Testis (tissue), 3 donors: Measurements from ENCODE around the gene ATP2B2. TPM values are rescaled to one million over a fixed set of nuclear protein-coding genes. Genes with fewer than 3 reads are reported as not detected.

Experiments
- DNase-seq: peaks from one replicate; pipeline ENCODE4 v3.0.0-alpha.2; 2019
- H3K27ac ChIP-seq, 2 donors: fragments of 200-600 bp; sonication (generic); one replicate each; pipeline ENCODE4 v1.5.1; 2019
- H3K27me3 ChIP-seq: fragments of 200-600 bp; sonication (generic); one replicate; pipeline ENCODE4 v1.5.1; 2019
- H3K36me3 ChIP-seq: fragments of 200-600 bp; sonication (generic); one replicate; pipeline ENCODE4 v1.5.1; 2017; ENCODE audit warnings: low read depth; ENCODE audit errors: missing control alignments
- H3K4me1 ChIP-seq: fragments of 200-600 bp; sonication (generic); one replicate; pipeline ENCODE4 v1.5.1; 2019
- H3K4me3 ChIP-seq, 2 donors: fragments of 200-600 bp; sonication (generic); one replicate each; pipeline ENCODE4 v1.5.1; 2017 to 2019
- H3K9me3 ChIP-seq: fragments of 200-600 bp; sonication (generic); one replicate; pipeline ENCODE4 v1.5.1; 2017
- POLR2A ChIP-seq: fragments of 450-650 bp; IDR thresholded peaks from one replicate; pipeline ENCODE4 v1.6.1; 2017; ENCODE audit warnings: antibody characterized with exemption, mild to moderate bottlenecking, moderate library complexity
- WGBS, 2 donors: methylation state at CpG; one replicate each; pipeline ENCODE4 v1.1.5; 2018; 5-methylcytosine and 5-hydroxymethylcytosine counted together
- intact Hi-C: fragments of 100-400 bp; cut with DNase I; formaldehyde crosslinking; loops from one replicate; pipeline ENCODE4 v1.15.1; 2023; ENCODE audit warnings: low total_unique reads
- polyA plus RNA-seq: library from polyadenylated mRNA; stranded (reverse); fragments of 350-450 nt; fragmentation: Illumina TruSeq; extraction: RNeasy Lipid Tissue Mini Kit (QIAGEN cat#74804); gene quantifications from one replicate; pipeline ENCODE4 v1.2.3, GENCODE V29; 2014; ENCODE audit warnings: low read depth, low replicate concordance; ENCODE audit not compliant: insufficient read depth
- total RNA-seq, 2 donors: library from RNA; depleted of rRNA; stranded (reverse); fragments of >200 nt; gene quantifications; one replicate each; pipeline ENCODE4 v1.2.3, GENCODE V29; 2016
- TF ChIP-seq, protein P1 (sequence below), 3 experiments: fragments of 450-650 bp in 2 of 3; fragments of 200-600 bp in 1 of 3; sonication (generic) in 1 of 3; IDR thresholded peaks; one replicate each; pipeline ENCODE4 v1.5.1; 2016 to 2019; ENCODE audit warnings: antibody characterized with exemption in 3 of 3, mild to moderate bottlenecking in 2 of 3, moderate library complexity in 1 of 3

ATP2B2 gene
- total and polyA plus RNA-seq, 3 donors from 2014 or later: 1.1 to 2.9 (median 1.8) TPM

- Histone ChIP-seq H3K27ac (no peak overlapping the region), H3K4me3 (no peak overlapping the region), H3K9me3 (no peaks in the 10 kb centered on the region), H3K4me1 (no peaks in the 10 kb centered on the region), H3K36me3 (no peaks in the 10 kb centered on the region), H3K27me3 (no peaks in the 10 kb centered on the region)
- WGBS, 2 donors: 86 to 91% methylated on average over 8 of the region's 8 CpGs
- intact Hi-C loops: no loop called here
- no peak for DNase-seq
- TF ChIP-seq, protein P1, sequence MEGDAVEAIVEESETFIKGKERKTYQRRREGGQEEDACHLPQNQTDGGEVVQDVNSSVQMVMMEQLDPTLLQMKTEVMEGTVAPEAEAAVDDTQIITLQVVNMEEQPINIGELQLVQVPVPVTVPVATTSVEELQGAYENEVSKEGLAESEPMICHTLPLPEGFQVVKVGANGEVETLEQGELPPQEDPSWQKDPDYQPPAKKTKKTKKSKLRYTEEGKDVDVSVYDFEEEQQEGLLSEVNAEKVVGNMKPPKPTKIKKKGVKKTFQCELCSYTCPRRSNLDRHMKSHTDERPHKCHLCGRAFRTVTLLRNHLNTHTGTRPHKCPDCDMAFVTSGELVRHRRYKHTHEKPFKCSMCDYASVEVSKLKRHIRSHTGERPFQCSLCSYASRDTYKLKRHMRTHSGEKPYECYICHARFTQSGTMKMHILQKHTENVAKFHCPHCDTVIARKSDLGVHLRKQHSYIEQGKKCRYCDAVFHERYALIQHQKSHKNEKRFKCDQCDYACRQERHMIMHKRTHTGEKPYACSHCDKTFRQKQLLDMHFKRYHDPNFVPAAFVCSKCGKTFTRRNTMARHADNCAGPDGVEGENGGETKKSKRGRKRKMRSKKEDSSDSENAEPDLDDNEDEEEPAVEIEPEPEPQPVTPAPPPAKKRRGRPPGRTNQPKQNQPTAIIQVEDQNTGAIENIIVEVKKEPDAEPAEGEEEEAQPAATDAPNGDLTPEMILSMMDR (IDR thresholded peaks at IDR 0.05): no peak
- TF ChIP-seq POLR2A: no peak
Measured at GRCh38 chr3:10304905-10305304, 200.5 kb downstream of the ATP2B2 start.

- Histone ChIP-seq H3K4me1 (no peaks in the 10 kb centered on the region), H3K27me3 (no peaks in the 10 kb centered on the region), H3K36me3 (no peaks in the 10 kb centered on the region), H3K27ac (no peak overlapping the region), H3K9me3 (no peaks in the 10 kb centered on the region), H3K4me3 (no peak overlapping the region)
- intact Hi-C loops: no loop called here
- TF ChIP-seq, protein P1 (IDR thresholded peaks at IDR 0.05): no peak
- no peak for TF ChIP-seq POLR2A
- DNase-seq: no peak
- 93 to 97% methylated on average over 5 to 8 of the region's 8 CpGs for WGBS, 2 donors
Measured at GRCh38 chr3:10303785-10304184, 201.6 kb downstream of the ATP2B2 start.

DNA sequence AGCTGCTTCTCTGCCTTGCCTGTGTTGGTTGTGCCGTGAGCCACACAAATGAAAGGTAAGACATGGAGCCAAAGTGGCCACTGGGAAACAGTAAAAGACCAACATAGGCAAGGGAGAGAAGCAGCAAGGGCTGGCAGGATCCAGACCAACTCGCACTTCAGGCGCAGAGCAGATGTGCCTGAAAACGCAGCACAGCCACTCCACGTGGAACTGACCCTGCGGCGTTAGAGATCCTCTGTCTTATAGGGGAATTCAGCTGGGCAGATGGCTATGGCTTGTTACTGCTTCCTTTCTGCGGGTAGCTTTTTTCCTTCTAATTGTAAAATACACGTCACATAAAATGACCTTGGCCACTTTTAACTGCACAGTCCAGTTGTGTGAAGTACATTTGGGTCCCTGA, 202.3 kb downstream of the ATP2B2 start:
- no peak for TF ChIP-seq POLR2A
- no peaks in the 10 kb centered on the region for H3K4me1 ChIP-seq
- DNase-seq: no peak
- H3K36me3 ChIP-seq: no peaks in the 10 kb centered on the region
- no peaks in the 10 kb centered on the region for H3K9me3 ChIP-seq
- intact Hi-C loops: no loop called here
- H3K27ac ChIP-seq: no peak overlapping the region
- H3K27me3 ChIP-seq: no peaks in the 10 kb centered on the region
- WGBS, 2 donors: 82 to 83% methylated on average over 9 of the region's 9 CpGs
- H3K4me3 ChIP-seq: no peak overlapping the region

DNA sequence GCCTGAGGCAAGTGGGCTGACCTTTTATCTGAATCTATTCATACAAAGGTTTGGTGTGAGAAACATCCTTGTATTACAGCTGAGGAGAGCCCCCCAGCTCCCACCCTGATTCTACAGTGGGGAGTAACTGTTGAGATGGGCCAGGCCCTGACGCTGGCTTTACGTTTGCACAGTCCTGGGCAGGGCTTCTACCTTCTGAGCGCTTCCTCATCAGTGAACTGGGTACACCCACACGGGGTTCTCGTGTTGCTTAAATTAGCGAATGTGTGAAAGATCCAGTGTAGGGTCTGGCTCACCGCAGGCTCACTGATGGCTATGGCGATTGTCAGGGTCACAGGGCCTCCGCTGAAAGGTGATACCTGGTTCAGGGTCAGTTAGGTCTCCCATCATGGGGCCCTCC, 205.3 kb downstream of the ATP2B2 start:
- intact Hi-C loops: no loop called here
- no peaks in the 10 kb centered on the region for H3K9me3 ChIP-seq
- no peak overlapping the region for H3K27ac ChIP-seq
- H3K36me3 ChIP-seq: no peaks in the 10 kb centered on the region
- TF ChIP-seq POLR2A: no peak
- TF ChIP-seq, protein P1 (IDR thresholded peaks at IDR 0.05): no peak
- DNase-seq: no peak
- no peaks in the 10 kb centered on the region for H3K4me1 ChIP-seq
- no peaks in the 10 kb centered on the region for H3K27me3 ChIP-seq
- no peak overlapping the region for H3K4me3 ChIP-seq
- 85% methylated on average over 9 of the region's 9 CpGs for WGBS, 2 donors

- H3K36me3 ChIP-seq: no peaks in the 10 kb centered on the region
- intact Hi-C loops: no loop called here
- H3K9me3 ChIP-seq: no peaks in the 10 kb centered on the region
Measured at GRCh38 chr3:10299679-10300078, 205.7 kb downstream of the ATP2B2 start.

More at GRCh38 chr3:10299679-10300078, 205.7 kb downstream of the ATP2B2 start:
- Histone ChIP-seq H3K27ac (no peak overlapping the region), H3K4me3 (no peak overlapping the region), H3K4me1 (no peaks in the 10 kb centered on the region), H3K27me3 (no peaks in the 10 kb centered on the region)
- no peak for TF ChIP-seq POLR2A
- TF ChIP-seq, protein P1 (IDR thresholded peaks at IDR 0.05): no peak
- DNase-seq: no peak
- 70 to 73% methylated on average over 6 of the region's 6 CpGs for WGBS, 2 donors
